GM19397 (cell line): Measurements from ENCODE around the gene C5AR1.
"Not testable (repeated sequence)": the region's sequence is repeated elsewhere in the genome, so short reads cannot be mapped to it uniquely, and the experiment has no call there.

Experiments used
- ATAC-seq: cut with Tn5 transposase; IDR thresholded peaks from one replicate; pipeline ENCODE4 v1.9.1; 2021; ENCODE audit warnings: mild to moderate bottlenecking, moderate library complexity; ENCODE audit not compliant: unreplicated experiment

The C5AR1 gene

GRCh38 chr19:47330466-47330869, 20.8 kb downstream of the C5AR1 start:
- no peak for ATAC-seq

DNA sequence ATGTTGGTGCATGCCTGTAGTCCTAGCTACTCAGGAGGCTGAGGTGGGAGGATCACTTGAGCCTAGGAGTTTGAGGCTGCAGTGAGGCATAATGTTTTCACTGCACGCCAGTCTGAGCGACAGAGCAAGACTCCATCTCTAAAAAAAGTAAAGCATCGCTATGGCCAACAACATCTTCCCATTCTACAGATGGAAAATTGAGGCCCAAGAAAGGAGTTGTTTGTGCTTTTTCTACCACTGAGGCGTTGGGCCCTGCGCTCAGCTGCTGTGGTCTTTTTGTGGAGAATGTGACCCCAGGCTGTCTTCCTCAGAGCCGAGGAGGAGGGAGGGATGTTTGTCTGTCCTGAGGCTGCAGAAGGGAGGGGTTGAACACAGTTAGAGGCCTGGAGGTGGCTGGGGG, 21.8 kb downstream of the C5AR1 start:
- ATAC-seq, result no peak

GRCh38 chr19:47331931-47332547, 22.4 kb downstream of the C5AR1 start, which contains the start of gene C5AR2:
Gene C5AR2 (plus strand): TSS chr19:47332175. CDS start chr19:47340800, 8,625 bp downstream.
- ATAC-seq, result no peak

- not testable (repeated sequence) for ATAC-seq
Measured at GRCh38 chr19:47336765-47337718, 27.4 kb downstream of the C5AR1 start.

DNA sequence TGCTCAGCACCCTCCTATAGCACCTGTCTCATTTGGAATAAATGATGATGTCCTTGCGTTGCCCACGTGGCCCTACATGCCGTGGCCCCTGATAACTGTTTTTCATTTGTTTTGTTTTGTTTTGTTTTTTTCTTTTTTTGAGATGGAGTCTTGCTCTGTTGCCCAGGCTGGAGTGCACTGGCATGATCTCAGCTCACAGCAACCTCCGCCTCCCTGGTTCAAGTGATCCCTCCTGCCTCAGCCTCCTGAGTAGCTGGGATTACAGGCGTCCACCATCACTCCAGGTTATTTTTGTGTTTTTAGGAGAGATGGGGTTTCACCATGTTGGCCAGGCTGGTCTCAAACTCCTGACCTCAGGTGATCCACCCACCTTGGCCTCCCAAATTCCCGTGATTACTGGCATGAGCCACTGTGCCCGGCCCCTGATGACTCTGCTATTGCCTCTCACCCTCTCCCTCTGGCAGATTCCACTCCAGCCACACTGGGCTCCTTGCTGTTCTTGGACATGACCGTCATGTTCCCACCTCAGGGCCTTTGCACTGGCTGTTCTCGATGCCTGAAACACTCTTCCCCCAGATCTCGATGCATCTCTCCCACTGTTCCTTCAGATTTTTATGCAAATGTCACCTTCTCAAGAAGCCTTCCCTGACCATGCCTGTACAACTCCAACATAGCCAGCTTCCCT, 29.7 kb downstream of the C5AR1 start:
- no peak for ATAC-seq

- ATAC-seq, result no peak
Measured at GRCh38 chr19:47340477-47341208, 31.0 kb downstream of the C5AR1 start.

GRCh38 chr19:47341734-47342133, 32.1 kb downstream of the C5AR1 start:
- no peak for ATAC-seq

- no peak for ATAC-seq
Measured at GRCh38 chr19:47343194-47343802, 33.6 kb downstream of the C5AR1 start.

GRCh38 chr19:47344425-47344824, 34.8 kb downstream of the C5AR1 start:
- ATAC-seq, result no peak

GRCh38 chr19:47346024-47346423, 36.4 kb downstream of the C5AR1 start:
- ATAC-seq, result not testable (repeated sequence)

GRCh38 chr19:47348819-47349795, 39.4 kb downstream of the C5AR1 start, which contains the start of gene DHX34:
Gene DHX34 (plus strand): TSS chr19:47349315. CDS start chr19:47353031, 3,716 bp downstream.
- ATAC-seq, result peak; percentile 94

DNA sequence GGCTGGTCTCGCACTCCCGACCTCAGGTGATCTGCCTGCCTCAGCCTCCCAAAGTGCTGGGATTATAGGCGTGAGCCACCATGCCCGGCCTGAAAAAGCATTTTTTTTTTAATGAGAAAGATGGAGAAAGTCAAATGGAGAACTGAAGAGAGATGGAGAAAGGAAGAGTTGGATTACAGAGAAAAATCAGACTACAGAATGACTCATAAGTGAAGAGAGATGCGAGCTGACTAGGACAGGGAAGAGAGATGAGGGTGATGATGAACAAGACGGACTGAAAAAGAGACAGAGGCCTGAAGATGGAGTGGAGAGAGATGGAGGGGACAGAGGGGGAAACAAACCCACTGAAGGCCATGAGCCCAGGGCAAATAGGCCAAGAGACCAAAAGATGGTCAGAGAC, 41.0 kb downstream of the C5AR1 start:
- ATAC-seq, result no peak

- ATAC-seq, result no peak
Measured at GRCh38 chr19:47351548-47351947, 41.9 kb downstream of the C5AR1 start.

DNA sequence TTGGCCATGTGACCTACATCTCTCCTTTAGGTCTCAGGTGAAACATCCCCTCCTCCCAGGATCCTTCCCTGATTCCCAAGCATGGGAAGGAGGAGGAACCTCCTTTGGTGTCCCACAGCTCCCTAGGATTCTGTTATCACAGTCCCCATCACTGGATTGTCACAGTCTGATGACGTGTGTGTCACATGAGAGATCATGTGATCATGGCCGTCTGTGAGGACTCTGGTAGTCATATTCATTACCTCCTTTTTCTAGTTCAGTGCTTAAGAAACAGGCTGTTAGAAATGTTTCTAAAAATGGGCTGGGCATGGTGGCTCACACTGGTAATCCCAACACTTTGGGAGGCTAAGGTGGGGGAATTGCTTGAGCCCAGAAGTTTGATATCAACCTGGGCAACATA, 42.4 kb downstream of the C5AR1 start:
- ATAC-seq, result no peak

- no peak for ATAC-seq
Measured at GRCh38 chr19:47353307-47353712, 43.6 kb downstream of the C5AR1 start.

DNA sequence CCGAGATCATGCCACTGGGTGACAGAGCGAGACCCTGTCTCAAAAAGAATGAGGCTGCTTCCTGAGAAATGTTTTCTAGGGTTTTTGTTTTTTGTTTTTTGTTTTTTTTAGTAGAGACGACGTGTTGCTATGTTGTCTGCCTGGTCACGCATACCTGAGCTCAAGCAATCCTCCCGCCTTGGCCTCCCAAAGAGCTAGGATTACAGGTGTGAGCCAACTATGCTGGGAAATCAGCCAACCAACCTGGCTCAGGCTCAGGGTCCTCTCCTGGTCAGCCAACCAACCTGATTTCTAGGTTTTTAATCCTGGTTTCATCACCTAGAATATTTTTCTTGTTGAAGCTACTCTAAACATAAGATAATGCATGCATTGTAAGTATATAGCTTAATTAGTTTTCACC, 47.2 kb downstream of the C5AR1 start:
- no peak for ATAC-seq

DNA sequence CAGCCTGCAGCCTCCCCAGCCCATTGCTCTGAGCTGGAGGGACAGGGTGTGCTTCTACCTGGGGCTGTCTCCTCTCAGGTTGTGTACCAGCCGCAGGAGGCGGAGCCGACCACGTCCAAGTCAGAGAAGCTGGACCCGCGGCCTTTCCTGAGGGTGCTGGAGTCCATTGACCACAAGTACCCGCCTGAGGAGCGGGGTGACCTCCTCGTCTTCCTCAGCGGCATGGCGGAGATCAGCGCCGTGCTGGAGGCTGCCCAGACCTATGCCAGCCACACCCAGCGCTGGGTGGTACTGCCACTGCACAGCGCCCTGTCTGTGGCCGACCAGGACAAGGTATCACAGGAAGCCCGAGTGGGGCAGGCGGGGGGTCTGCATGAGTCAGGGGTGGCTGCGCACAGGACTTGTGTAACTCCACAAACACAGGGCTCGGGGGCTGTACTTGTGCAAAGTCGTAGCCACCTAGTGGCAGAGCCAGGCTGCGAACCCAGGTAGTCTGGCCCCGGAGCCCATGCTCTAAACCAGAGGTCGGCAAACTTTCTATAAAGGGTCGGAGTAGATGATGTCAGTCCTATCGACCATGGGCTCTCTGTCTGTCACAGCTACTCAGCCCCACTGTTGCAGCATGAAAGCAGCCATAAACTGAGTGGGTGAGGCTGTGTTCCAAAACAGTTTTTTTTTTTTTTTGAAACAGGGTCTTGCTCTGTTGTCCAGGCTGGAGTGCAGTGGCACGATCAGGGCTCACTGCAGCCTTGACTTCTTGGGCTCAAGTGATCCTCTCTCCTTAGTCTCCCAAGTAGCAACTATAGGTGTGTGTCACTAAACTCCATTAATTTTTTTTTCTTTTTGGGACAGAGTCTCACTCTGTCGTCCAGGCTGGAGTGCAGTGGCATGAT, 48.4 kb downstream of the C5AR1 start:
- ATAC-seq, result no peak

- ATAC-seq, result no peak
Measured at GRCh38 chr19:47358936-47359335, 49.3 kb downstream of the C5AR1 start.
